Measurements from ENCODE around the gene ANO2.

DNA sequence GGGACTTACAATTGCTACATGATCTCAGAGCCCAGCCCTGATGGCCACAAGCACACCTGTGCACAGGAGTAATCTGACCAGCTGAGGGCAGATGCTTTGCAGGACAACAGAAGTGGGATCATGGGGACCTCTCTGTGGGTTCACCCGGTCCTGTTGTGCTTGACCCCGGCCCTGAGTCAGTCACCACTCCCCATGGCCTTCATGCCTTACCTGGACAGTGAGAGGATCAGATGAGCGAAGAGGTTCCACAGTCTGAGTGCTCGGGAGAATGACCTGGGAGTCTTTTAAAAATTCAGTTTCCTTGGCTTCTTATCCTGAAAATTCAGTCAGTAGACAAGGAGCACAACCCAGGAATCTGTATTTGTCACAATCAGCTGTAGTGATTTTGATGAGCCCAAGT, 425.0 kb downstream of the ANO2 start:
- TF ChIP-seq, protein P1, sequence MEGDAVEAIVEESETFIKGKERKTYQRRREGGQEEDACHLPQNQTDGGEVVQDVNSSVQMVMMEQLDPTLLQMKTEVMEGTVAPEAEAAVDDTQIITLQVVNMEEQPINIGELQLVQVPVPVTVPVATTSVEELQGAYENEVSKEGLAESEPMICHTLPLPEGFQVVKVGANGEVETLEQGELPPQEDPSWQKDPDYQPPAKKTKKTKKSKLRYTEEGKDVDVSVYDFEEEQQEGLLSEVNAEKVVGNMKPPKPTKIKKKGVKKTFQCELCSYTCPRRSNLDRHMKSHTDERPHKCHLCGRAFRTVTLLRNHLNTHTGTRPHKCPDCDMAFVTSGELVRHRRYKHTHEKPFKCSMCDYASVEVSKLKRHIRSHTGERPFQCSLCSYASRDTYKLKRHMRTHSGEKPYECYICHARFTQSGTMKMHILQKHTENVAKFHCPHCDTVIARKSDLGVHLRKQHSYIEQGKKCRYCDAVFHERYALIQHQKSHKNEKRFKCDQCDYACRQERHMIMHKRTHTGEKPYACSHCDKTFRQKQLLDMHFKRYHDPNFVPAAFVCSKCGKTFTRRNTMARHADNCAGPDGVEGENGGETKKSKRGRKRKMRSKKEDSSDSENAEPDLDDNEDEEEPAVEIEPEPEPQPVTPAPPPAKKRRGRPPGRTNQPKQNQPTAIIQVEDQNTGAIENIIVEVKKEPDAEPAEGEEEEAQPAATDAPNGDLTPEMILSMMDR (IDR thresholded peaks at IDR 0.05; ENCODE audit: low read depth, low read length, poor library complexity, severe bottlenecking), result no peak
- TF ChIP-seq EZH2phosphoT487 (IDR thresholded peaks at IDR 0.05; ENCODE audit: borderline replicate concordance, low read length), result no peak

Measured in DOHH2 (cell line).